H9 (cell line): ENCODE results near the gene SERPINA10. TPM values are rescaled to one million over a fixed set of nuclear protein-coding genes. Genes with fewer than 3 reads are reported as not detected.
"Not testable (repeated sequence)": the region's sequence is repeated elsewhere in the genome, so short reads cannot be mapped to it uniquely, and the experiment has no call there.

ENCODE experiments used
- DNase-seq: peaks from one replicate; pipeline ENCODE4 v3.0.0-alpha.2; 2017
- H2AFZ ChIP-seq: one replicate; pipeline ENCODE4 v1.6.1; 2013; ENCODE audit warnings: mild to moderate bottlenecking, low read length, control low read depth, moderate library complexity
- H2AK5ac ChIP-seq: 2 replicates; pipeline ENCODE4 v1.6.1; 2013; ENCODE audit warnings: low read length, control low read depth, mixed read lengths; ENCODE audit not compliant: insufficient read length
- H2BK120ac ChIP-seq: one replicate; pipeline ENCODE4 v1.6.1; 2013; ENCODE audit warnings: low read depth, mild to moderate bottlenecking, low read length, control low read depth, inconsistent platforms; ENCODE audit not compliant: poor library complexity, severe bottlenecking
- H2BK12ac ChIP-seq: 2 replicates; pipeline ENCODE4 v1.6.1; 2013; ENCODE audit warnings: low read length, control low read depth, mixed read lengths, low read depth; ENCODE audit not compliant: insufficient read length
- H2BK15ac ChIP-seq: 2 replicates; pipeline ENCODE4 v1.6.1; 2013; ENCODE audit warnings: low read depth, low read length, control low read depth
- H2BK20ac ChIP-seq: one replicate; pipeline ENCODE4 v1.6.1; 2013; ENCODE audit warnings: low read depth, mild to moderate bottlenecking, low read length, control low read depth, inconsistent platforms; ENCODE audit not compliant: poor library complexity, severe bottlenecking
- H2BK5ac ChIP-seq: 2 replicates; pipeline ENCODE4 v1.6.1; 2013; ENCODE audit warnings: low read length, control low read depth, mixed read lengths; ENCODE audit not compliant: insufficient read length
- H3K14ac ChIP-seq: 2 replicates; pipeline ENCODE4 v1.6.1; 2013; ENCODE audit warnings: low read length, control low read depth; ENCODE audit not compliant: insufficient read depth
- H3K18ac ChIP-seq: 2 replicates; pipeline ENCODE4 v1.6.1; 2013; ENCODE audit warnings: low read depth, mild to moderate bottlenecking, mixed read lengths, low read length, control low read depth; ENCODE audit not compliant: insufficient read length
- H3K23ac ChIP-seq: 2 replicates; pipeline ENCODE4 v1.6.1; 2013; ENCODE audit warnings: low read length, control low read depth, mixed read lengths, low read depth; ENCODE audit not compliant: insufficient read length
- H3K23me2 ChIP-seq: 2 replicates; pipeline ENCODE4 v1.6.1; 2013; ENCODE audit warnings: low read depth, mild to moderate bottlenecking, mixed read lengths, low read length, control low read depth; ENCODE audit not compliant: insufficient read length, poor library complexity, severe bottlenecking
- H3K27ac ChIP-seq: 2 replicates; pipeline ENCODE4 v1.5.1; 2013; ENCODE audit warnings: low read length, control low read depth, mixed read lengths, low read depth; ENCODE audit not compliant: insufficient read length
- H3K27me3 ChIP-seq: 2 replicates; pipeline ENCODE4 v1.6.1; 2013; ENCODE audit warnings: low read length, control low read depth, inconsistent platforms; ENCODE audit not compliant: insufficient read depth
- H3K4ac ChIP-seq: 2 replicates; pipeline ENCODE4 v1.6.1; 2013; ENCODE audit warnings: low read depth, mild to moderate bottlenecking, control low read depth, inconsistent platforms, low read length, moderate library complexity
- H3K4me1 ChIP-seq: 2 replicates; pipeline ENCODE4 v1.6.1; 2013; ENCODE audit warnings: low read length, control low read depth, inconsistent platforms; ENCODE audit not compliant: insufficient read depth
- H3K4me2 ChIP-seq: 2 replicates; pipeline ENCODE4 v1.6.1; 2013; ENCODE audit warnings: low read length, control low read depth, mixed read lengths; ENCODE audit not compliant: insufficient read length, insufficient read depth
- H3K56ac ChIP-seq: 2 replicates; pipeline ENCODE4 v1.6.1; 2013; ENCODE audit warnings: low read depth, mild to moderate bottlenecking, mixed read lengths, low read length, control low read depth; ENCODE audit not compliant: insufficient read length
- H3K79me1 ChIP-seq: 2 replicates; pipeline ENCODE4 v1.6.1; 2013; ENCODE audit warnings: low read depth, mild to moderate bottlenecking, moderate library complexity, low read length, control low read depth, inconsistent platforms; ENCODE audit not compliant: insufficient read depth, poor library complexity, severe bottlenecking
- H3K79me2 ChIP-seq: 2 replicates; pipeline ENCODE4 v1.6.1; 2013; ENCODE audit warnings: low read length, control low read depth, inconsistent platforms; ENCODE audit not compliant: insufficient read depth
- H3K9ac ChIP-seq: 2 replicates; pipeline ENCODE4 v1.6.1; 2013; ENCODE audit warnings: low read length, control low read depth, mixed read lengths; ENCODE audit not compliant: insufficient read length; ENCODE audit errors: extremely low read depth
- H3K9me3 ChIP-seq: one replicate; pipeline ENCODE4 v1.6.1; 2013; ENCODE audit warnings: low read depth, low read length, inconsistent platforms; ENCODE audit not compliant: control insufficient read depth
- H3T11ph ChIP-seq: one replicate; pipeline ENCODE4 v1.6.1; 2013; ENCODE audit warnings: mild to moderate bottlenecking, low read length, control low read depth, inconsistent platforms
- H4K20me1 ChIP-seq: one replicate; pipeline ENCODE4 v1.6.1; 2013; ENCODE audit not compliant: control insufficient read depth, insufficient read length, insufficient read depth
- H4K5ac ChIP-seq: 2 replicates; pipeline ENCODE4 v1.6.1; 2013; ENCODE audit warnings: low read depth, mild to moderate bottlenecking, mixed read lengths, low read length, control low read depth; ENCODE audit not compliant: insufficient read length
- H4K8ac ChIP-seq: replicated peaks from 2 replicates; pipeline ENCODE4 v1.6.1; 2013; ENCODE audit warnings: low read length, control low read depth, mixed read lengths, low read depth; ENCODE audit not compliant: insufficient read length
- H4K91ac ChIP-seq: 2 replicates; pipeline ENCODE4 v1.6.1; 2013; ENCODE audit warnings: low read depth, mild to moderate bottlenecking, moderate library complexity, mixed read lengths, low read length, control low read depth; ENCODE audit not compliant: insufficient read length
- H3K27ac Mint-ChIP-seq, 3 experiments: 2 replicates in 2 of 3; 3 replicates in 1 of 3; pipeline ENCODE4 v1.8.0; 2020 to 2021; ENCODE audit warnings: mixed read lengths in 3 of 3, mild to moderate bottlenecking in 1 of 3, moderate library complexity in 1 of 3
- H3K27me3 Mint-ChIP-seq: 2 replicates; pipeline ENCODE4 v1.8.0; 2021; ENCODE audit warnings: low read depth, mild to moderate bottlenecking, moderate library complexity, mixed read lengths
- H3K36me3 Mint-ChIP-seq, 3 experiments: 2 replicates in 2 of 3; 3 replicates in 1 of 3; pipeline ENCODE4 v1.8.0; 2020 to 2021; ENCODE audit warnings: low read depth in 3 of 3, mixed read lengths in 3 of 3; ENCODE audit not compliant: insufficient read depth in 1 of 3
- H3K4me1 Mint-ChIP-seq, 2 experiments: 2 replicates each; pipeline ENCODE4 v1.8.0; 2020; ENCODE audit warnings: mixed read lengths in 2 of 2
- H3K4me3 Mint-ChIP-seq, 2 experiments: 2 replicates in 1 of 2; 3 replicates in 1 of 2; pipeline ENCODE4 v1.8.0; 2020 to 2021; ENCODE audit warnings: mild to moderate bottlenecking in 2 of 2, mixed read lengths in 2 of 2, moderate library complexity in 1 of 2
- H3K9me3 Mint-ChIP-seq, 2 experiments: 2 replicates in 1 of 2; 3 replicates in 1 of 2; pipeline ENCODE4 v1.8.0; 2020; ENCODE audit warnings: mild to moderate bottlenecking in 2 of 2, mixed read lengths in 2 of 2, moderate library complexity in 1 of 2
- CTCF ChIP-seq: fragments of 200-600 bp; sonication (generic); conservative IDR thresholded peaks from 3 replicates; pipeline ENCODE4 v1.8.0; 2021; ENCODE audit warnings: antibody characterized with exemption, mild to moderate bottlenecking
- WGBS: extraction: QIAGEN DNeasy Blood & Tissue Kit; methylation state at CpG from one replicate; pipeline ENCODE4 v1.1.7; 2013; ENCODE audit warnings: missing lambda C conversion rate, low lambda C conversion rate, mixed read lengths; ENCODE audit not compliant: insufficient read length; ENCODE audit errors: extremely low coverage; 5-methylcytosine and 5-hydroxymethylcytosine counted together
- total RNA-seq: library from RNA; stranded (reverse); gene quantifications from 2 replicates; pipeline ENCODE4 v1.2.1, GENCODE V29; 2021

SERPINA10 gene
- total RNA-seq, 1 experiment from 2014 or later: not detected

- H3K27me3 ChIP-seq: no peaks in the 10 kb centered on the region
- no peak overlapping the region for H2BK5ac ChIP-seq
- no peaks in the 10 kb centered on the region for H4K20me1 ChIP-seq
- Mint-ChIP-seq H3K4me3 (no peak overlapping the region), H3K9me3 (peaks cover 2 to 11% of the 10 kb centered on the region in 2 experiments; a peak in 4 of 5 replicates), H3K36me3 (peaks cover 8 to 22% (median 8%) of the 10 kb centered on the region in 3 experiments), H3K27ac (no peak overlapping the region), H3K27me3 (no peaks in the 10 kb centered on the region), H3K4me1 (no peaks in the 10 kb centered on the region)
- no peak overlapping the region for H3K56ac ChIP-seq
- TF ChIP-seq CTCF: no peak
- no peak overlapping the region for H3K4ac ChIP-seq
- H3K4me1 ChIP-seq: no peaks in the 10 kb centered on the region
- no peak overlapping the region for H4K8ac ChIP-seq
- H3K23ac ChIP-seq: no peak overlapping the region
- H3K79me2 ChIP-seq: no peaks in the 10 kb centered on the region
- no peak overlapping the region for H3K14ac ChIP-seq
- H2BK20ac ChIP-seq: no peak overlapping the region
- H2BK120ac ChIP-seq: no peak overlapping the region
- H3K79me1 ChIP-seq: no peaks in the 10 kb centered on the region
- H2BK15ac ChIP-seq: no peak overlapping the region
- H3K9ac ChIP-seq: no peak overlapping the region
- H3K4me2 ChIP-seq: no peak overlapping the region
- no peak overlapping the region for H4K5ac ChIP-seq
- no peak for DNase-seq
- no peak overlapping the region for H2AK5ac ChIP-seq
- H3T11ph ChIP-seq: no peak overlapping the region
- H3K27ac ChIP-seq: no peak overlapping the region
- no peaks in the 10 kb centered on the region for H3K9me3 ChIP-seq
- H3K18ac ChIP-seq: no peak overlapping the region
- no peak overlapping the region for H2AFZ ChIP-seq
- H2BK12ac ChIP-seq: no peak overlapping the region
- no peaks in the 10 kb centered on the region for H3K23me2 ChIP-seq
- no CpG with 5 or more reads among the region's 1 CpG for WGBS
- H4K91ac ChIP-seq: no peak overlapping the region
Observed at GRCh38 chr14:94267352-94267751, 25.7 kb downstream of the SERPINA10 start.

- not testable (repeated sequence) for H3K56ac ChIP-seq, H4K8ac ChIP-seq, H2AFZ ChIP-seq, H3T11ph ChIP-seq, H3K27ac ChIP-seq, H2BK12ac ChIP-seq, H3K23me2 ChIP-seq, H3K27ac Mint-ChIP-seq, H3K79me1 ChIP-seq, H2BK5ac ChIP-seq, H4K91ac ChIP-seq, DNase-seq, H3K4me1 ChIP-seq, H4K20me1 ChIP-seq, H3K9ac ChIP-seq, H3K23ac ChIP-seq, H3K27me3 ChIP-seq, H3K4ac ChIP-seq, H2BK120ac ChIP-seq, H3K18ac ChIP-seq, H2BK20ac ChIP-seq, H3K4me2 ChIP-seq, H3K4me1 Mint-ChIP-seq, H3K14ac ChIP-seq, H3K4me3 Mint-ChIP-seq, H2BK15ac ChIP-seq, H3K79me2 ChIP-seq, H3K27me3 Mint-ChIP-seq, H4K5ac ChIP-seq, H3K9me3 ChIP-seq, H2AK5ac ChIP-seq
- H3K9me3 Mint-ChIP-seq: peaks cover 15 to 20% of the 10 kb centered on the region in 2 experiments
- peaks cover 27 to 50% (median 35%) of the 10 kb centered on the region in 3 experiments for H3K36me3 Mint-ChIP-seq
- no CpG with 5 or more reads among the region's 3 CpGs for WGBS
Observed at GRCh38 chr14:94264195-94264594, 28.9 kb downstream of the SERPINA10 start.
